ENCODE measurements around the gene LRP1. TPM values are rescaled to one million over a fixed set of nuclear protein-coding genes. Genes with fewer than 3 reads are reported as not detected.

The LRP1 gene
- total RNA-seq: 118 TPM

GRCh38 chr12:57127726-57128518, at the start of gene LRP1:
TSS of gene LRP1 (plus strand) at chr12:57128483. CDS start at chr12:57128965, 482 bp downstream.
- Histone ChIP-seq H3K4me3 (ENCODE audit: low read length in 3 of 3) (peak within 1 kb of the TSS; percentile 78 to 93 (median 86)), H3K27ac (ENCODE audit: low read depth, low read length) (peak within 1 kb of the TSS; percentile 94), H3K27me3 (ENCODE audit: control insufficient read depth in 3 of 3, insufficient read depth in 3 of 3, low read length in 3 of 3) (no peaks in the 10 kb centered on the region), H3K4me1 (ENCODE audit: control insufficient read depth in 3 of 3, insufficient read depth in 3 of 3, low read length in 3 of 3) (peaks cover 16 to 29% (median 29%) of the 10 kb centered on the region in 3 donors), H3K9me3 (ENCODE audit: control insufficient read depth in 3 of 3, low read length in 3 of 3) (no peaks in the 10 kb centered on the region), H3K9ac (ENCODE audit: low read depth in 1 of 3, low read length in 3 of 3) (peak within 1 kb of the TSS; percentile 81 to 92 (median 91)), H3K36me3 (ENCODE audit: control insufficient read depth in 3 of 3, insufficient read depth in 3 of 3, low read length in 3 of 3) (no peaks in the 10 kb centered on the region)

GRCh38 chr12:57078519-57079404, 49.5 kb upstream of the LRP1 start, which contains the start of gene NEMP1:
TSS of gene NEMP1 (minus strand) at chr12:57078791. CDS start at chr12:57078745, 46 bp downstream.
- Histone ChIP-seq H3K27ac (ENCODE audit: low read depth, low read length) (peak within 1 kb of the TSS; percentile 87), H3K9me3 (ENCODE audit: control insufficient read depth in 3 of 3, low read length in 3 of 3) (no peaks in the 10 kb centered on the region), H3K27me3 (ENCODE audit: control insufficient read depth in 3 of 3, insufficient read depth in 3 of 3, low read length in 3 of 3) (no peaks in the 10 kb centered on the region), H3K4me3 (ENCODE audit: low read length in 3 of 3) (peak within 1 kb of the TSS; percentile 78 to 85 (median 83)), H3K36me3 (ENCODE audit: control insufficient read depth in 3 of 3, insufficient read depth in 3 of 3, low read length in 3 of 3) (no peaks in the 10 kb centered on the region), H3K9ac (ENCODE audit: low read depth in 1 of 3, low read length in 3 of 3) (peak within 1 kb of the TSS; percentile 79 to 81 (median 79)), H3K4me1 (ENCODE audit: control insufficient read depth in 3 of 3, insufficient read depth in 3 of 3, low read length in 3 of 3) (peaks cover 5 to 14% (median 12%) of the 10 kb centered on the region in 3 donors)

- Histone ChIP-seq H3K4me3 (ENCODE audit: low read length in 3 of 3) (no peak overlapping the region), H3K36me3 (ENCODE audit: control insufficient read depth in 3 of 3, insufficient read depth in 3 of 3, low read length in 3 of 3) (no peaks in the 10 kb centered on the region), H3K27ac (ENCODE audit: low read depth, low read length) (peak overlapping the region; percentile 87)
Measured at GRCh38 chr12:57079821-57080220, 48.5 kb upstream of the LRP1 start.

GRCh38 chr12:57080855-57081254, 47.4 kb upstream of the LRP1 start:
- Histone ChIP-seq H3K27me3 (ENCODE audit: control insufficient read depth in 3 of 3, insufficient read depth in 3 of 3, low read length in 3 of 3) (no peaks in the 10 kb centered on the region), H3K9me3 (ENCODE audit: control insufficient read depth in 3 of 3, low read length in 3 of 3) (no peaks in the 10 kb centered on the region), H3K4me3 (ENCODE audit: low read length in 3 of 3) (no peak overlapping the region), H3K9ac (ENCODE audit: low read depth in 1 of 3, low read length in 3 of 3) (no peak overlapping the region), H3K4me1 (ENCODE audit: control insufficient read depth in 3 of 3, insufficient read depth in 3 of 3, low read length in 3 of 3) (peaks cover 7 to 14% (median 14%) of the 10 kb centered on the region in 3 donors), H3K27ac (ENCODE audit: low read depth, low read length) (no peak overlapping the region), H3K36me3 (ENCODE audit: control insufficient read depth in 3 of 3, insufficient read depth in 3 of 3, low read length in 3 of 3) (no peaks in the 10 kb centered on the region)

More at GRCh38 chr12:57079821-57080220, 48.5 kb upstream of the LRP1 start:
- peak overlapping the region in 1 of 3 donors; percentile 23 for H3K9ac ChIP-seq (ENCODE audit: low read depth in 1 of 3, low read length in 3 of 3)
- no peaks in the 10 kb centered on the region for H3K9me3 ChIP-seq (ENCODE audit: control insufficient read depth in 3 of 3, low read length in 3 of 3)
- H3K27me3 ChIP-seq (ENCODE audit: control insufficient read depth in 3 of 3, insufficient read depth in 3 of 3, low read length in 3 of 3): no peaks in the 10 kb centered on the region
- H3K4me1 ChIP-seq (ENCODE audit: control insufficient read depth in 3 of 3, insufficient read depth in 3 of 3, low read length in 3 of 3): peaks cover 5 to 14% (median 12%) of the 10 kb centered on the region in 3 donors

- H3K4me1 ChIP-seq (ENCODE audit: control insufficient read depth in 3 of 3, insufficient read depth in 3 of 3, low read length in 3 of 3): peaks cover 23 to 30% (median 28%) of the 10 kb centered on the region in 3 donors
- peaks cover 0 to 2% (median under 1%) of the 10 kb centered on the region in 3 donors for H3K36me3 ChIP-seq (ENCODE audit: control insufficient read depth in 3 of 3, insufficient read depth in 3 of 3, low read length in 3 of 3)
- no peaks in the 10 kb centered on the region for H3K9me3 ChIP-seq (ENCODE audit: control insufficient read depth in 3 of 3, low read length in 3 of 3)
- H3K4me3 ChIP-seq (ENCODE audit: low read length in 3 of 3): peak overlapping the region; percentile 24 to 85 (median 32)
- no peaks in the 10 kb centered on the region for H3K27me3 ChIP-seq (ENCODE audit: control insufficient read depth in 3 of 3, insufficient read depth in 3 of 3, low read length in 3 of 3)
- H3K9ac ChIP-seq (ENCODE audit: low read depth in 1 of 3, low read length in 3 of 3): peak overlapping the region; percentile 40 to 92 (median 90)
- H3K27ac ChIP-seq (ENCODE audit: low read depth, low read length): peak overlapping the region; percentile 97
Measured at GRCh38 chr12:57085999-57086492, 42.2 kb upstream of the LRP1 start.

GRCh38 chr12:57086493-57087009, 41.7 kb upstream of the LRP1 start:
- Histone ChIP-seq H3K27ac (ENCODE audit: low read depth, low read length) (peak overlapping the region; percentile 97), H3K4me1 (ENCODE audit: control insufficient read depth in 3 of 3, insufficient read depth in 3 of 3, low read length in 3 of 3) (peaks cover 27 to 34% (median 32%) of the 10 kb centered on the region in 3 donors), H3K4me3 (ENCODE audit: low read length in 3 of 3) (peak overlapping the region; percentile 81 to 86 (median 85)), H3K27me3 (ENCODE audit: control insufficient read depth in 3 of 3, insufficient read depth in 3 of 3, low read length in 3 of 3) (no peaks in the 10 kb centered on the region), H3K36me3 (ENCODE audit: control insufficient read depth in 3 of 3, insufficient read depth in 3 of 3, low read length in 3 of 3) (peaks cover under 1 to 6% (median 4%) of the 10 kb centered on the region in 3 donors), H3K9me3 (ENCODE audit: control insufficient read depth in 3 of 3, low read length in 3 of 3) (no peaks in the 10 kb centered on the region), H3K9ac (ENCODE audit: low read depth in 1 of 3, low read length in 3 of 3) (peak overlapping the region; percentile 86 to 92 (median 90))

GRCh38 chr12:57087010-57087690, 41.1 kb upstream of the LRP1 start:
- H3K27me3 ChIP-seq (ENCODE audit: control insufficient read depth in 3 of 3, insufficient read depth in 3 of 3, low read length in 3 of 3): no peaks in the 10 kb centered on the region
- peak overlapping the region; percentile 86 to 92 (median 90) for H3K9ac ChIP-seq (ENCODE audit: low read depth in 1 of 3, low read length in 3 of 3)
- peaks cover 4 to 10% (median 10%) of the 10 kb centered on the region in 3 donors for H3K36me3 ChIP-seq (ENCODE audit: control insufficient read depth in 3 of 3, insufficient read depth in 3 of 3, low read length in 3 of 3)
- peak overlapping the region; percentile 81 to 86 (median 85) for H3K4me3 ChIP-seq (ENCODE audit: low read length in 3 of 3)
- no peaks in the 10 kb centered on the region for H3K9me3 ChIP-seq (ENCODE audit: control insufficient read depth in 3 of 3, low read length in 3 of 3)
- peaks cover 27 to 37% (median 36%) of the 10 kb centered on the region in 3 donors for H3K4me1 ChIP-seq (ENCODE audit: control insufficient read depth in 3 of 3, insufficient read depth in 3 of 3, low read length in 3 of 3)
- H3K27ac ChIP-seq (ENCODE audit: low read depth, low read length): peak overlapping the region; percentile 97

- H3K27me3 ChIP-seq (ENCODE audit: control insufficient read depth in 3 of 3, insufficient read depth in 3 of 3, low read length in 3 of 3): no peaks in the 10 kb centered on the region
- H3K4me1 ChIP-seq (ENCODE audit: control insufficient read depth in 3 of 3, insufficient read depth in 3 of 3, low read length in 3 of 3): peaks cover 32 to 44% (median 39%) of the 10 kb centered on the region in 3 donors
- H3K9me3 ChIP-seq (ENCODE audit: control insufficient read depth in 3 of 3, low read length in 3 of 3): no peaks in the 10 kb centered on the region
Measured at GRCh38 chr12:57087691-57088353, 40.5 kb upstream of the LRP1 start.

More at GRCh38 chr12:57087691-57088353, 40.5 kb upstream of the LRP1 start:
- peak overlapping the region; percentile 81 to 86 (median 83) for H3K4me3 ChIP-seq (ENCODE audit: low read length in 3 of 3)
- peak overlapping the region; percentile 97 for H3K27ac ChIP-seq (ENCODE audit: low read depth, low read length)
- peak overlapping the region; percentile 71 to 91 (median 87) for H3K9ac ChIP-seq (ENCODE audit: low read depth in 1 of 3, low read length in 3 of 3)
- H3K36me3 ChIP-seq (ENCODE audit: control insufficient read depth in 3 of 3, insufficient read depth in 3 of 3, low read length in 3 of 3): peaks cover 11 to 17% (median 16%) of the 10 kb centered on the region in 3 donors

All from skeletal muscle tissue (tissue), 4 donors.